Measurements from ENCODE around the gene AHRR.

Gene AHRR

DNA sequence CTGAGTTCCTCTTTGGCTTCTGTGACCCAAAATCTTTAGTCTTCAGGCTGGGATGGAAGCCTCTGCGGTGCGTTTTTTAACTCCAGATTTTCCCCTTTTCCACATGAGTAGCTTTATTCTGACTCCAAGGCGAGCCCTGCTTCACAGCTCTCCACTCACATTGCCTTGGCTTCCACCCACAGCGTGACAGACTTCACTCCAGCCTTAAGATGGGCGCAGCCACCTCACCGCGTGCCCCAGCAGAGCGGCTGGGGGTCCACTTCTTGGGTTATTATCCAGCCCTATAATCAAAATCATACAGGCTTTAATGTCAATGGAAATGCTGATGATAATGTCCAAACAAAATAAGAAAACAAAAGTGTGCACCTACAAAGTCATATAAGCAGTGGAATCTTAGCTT is 122.7 kb downstream of the AHRR start:
- FAIRE-seq (no peak), DNase-seq (ENCODE audit: insufficient read length, low spot score) (no peak)
- TF ChIP-seq CTCF (IDR thresholded peaks at IDR 0.05; ENCODE audit: insufficient read depth, missing control alignments) = no peak

DNA sequence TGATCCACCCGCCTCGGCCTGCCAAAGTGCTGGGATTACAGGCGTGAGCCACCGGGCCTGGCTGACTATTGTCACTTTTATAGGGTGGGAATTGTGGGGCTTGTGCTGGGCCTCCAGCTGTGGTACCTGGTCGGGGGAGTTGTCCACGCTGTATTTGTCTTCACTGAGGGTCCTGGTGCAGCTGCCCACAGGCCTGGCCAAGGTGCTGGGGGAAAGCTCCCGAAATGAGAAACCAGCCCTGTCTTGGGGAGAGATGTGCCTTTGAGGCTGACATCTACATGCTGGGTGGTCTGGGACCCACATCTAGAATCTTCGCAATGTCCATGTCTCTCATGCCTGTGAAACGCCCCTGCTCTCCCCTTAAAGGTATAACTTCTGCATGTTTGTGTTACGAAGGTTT is 124.1 kb downstream of the AHRR start:
- DNase-seq (ENCODE audit: insufficient read length, low spot score) = no peak
- FAIRE-seq = no peak
- TF ChIP-seq CTCF (IDR thresholded peaks at IDR 0.05; ENCODE audit: insufficient read depth, missing control alignments) = no peak

DNA sequence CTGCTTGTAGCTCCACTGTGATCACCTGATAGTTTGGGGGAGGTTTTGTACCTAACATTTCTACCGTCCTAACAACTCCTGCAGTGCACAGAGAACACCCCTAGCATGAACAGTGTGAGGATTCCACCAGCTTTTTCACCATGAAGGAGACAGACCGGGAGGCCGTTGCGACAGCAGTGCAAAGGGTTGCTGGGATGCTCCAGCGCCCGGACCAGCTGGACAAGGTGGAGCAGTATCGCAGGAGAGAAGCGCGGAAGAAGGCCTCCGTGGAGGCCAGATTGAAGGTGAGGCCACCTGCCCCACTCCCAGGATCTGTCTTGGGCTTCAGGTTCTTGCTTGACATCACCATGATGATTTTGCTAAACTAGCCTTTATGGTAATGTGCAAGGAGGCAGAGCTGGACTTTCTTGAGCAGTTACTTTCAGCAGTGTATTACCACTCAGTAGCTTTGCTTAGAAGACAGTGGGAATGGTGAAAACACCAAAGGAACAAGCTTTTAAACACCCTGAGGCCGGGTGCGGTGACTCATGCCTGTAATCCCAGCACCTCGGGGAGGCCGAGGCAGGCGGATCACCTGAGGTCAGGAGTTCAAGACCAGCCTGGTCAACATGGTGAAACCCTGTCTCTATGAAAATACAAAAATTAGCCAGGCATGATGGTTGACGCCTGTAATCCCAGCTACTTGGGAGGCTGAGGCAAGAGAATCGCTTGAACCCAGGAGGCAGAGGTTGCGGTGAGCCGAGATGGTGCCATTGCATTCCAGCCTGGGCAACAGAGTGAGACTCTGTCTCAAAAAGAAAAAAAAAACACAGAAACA is 124.8 kb downstream of the AHRR start:
- TF ChIP-seq CTCF (IDR thresholded peaks at IDR 0.05; ENCODE audit: insufficient read depth, missing control alignments) = no peak
- FAIRE-seq (no peak), DNase-seq (ENCODE audit: insufficient read length, low spot score) (no peak)

DNA sequence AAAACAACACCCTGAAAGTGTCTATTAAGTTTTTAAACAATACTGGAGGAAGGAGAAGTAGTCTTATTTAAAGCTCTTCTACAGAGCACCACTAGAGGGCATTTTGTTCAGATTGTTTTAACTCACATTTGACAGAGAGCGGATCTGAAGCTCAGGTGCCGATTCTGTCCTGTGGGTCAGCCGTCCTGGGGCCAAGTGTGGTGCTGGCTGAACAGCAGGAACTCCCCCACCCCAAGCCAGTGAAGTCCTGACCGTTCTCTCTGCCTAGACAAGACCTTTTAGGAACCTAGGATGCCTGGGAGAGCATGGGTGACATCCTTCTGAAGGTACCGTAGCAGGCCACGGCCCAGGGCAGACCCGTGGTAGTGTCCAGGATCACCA is 125.4 kb downstream of the AHRR start:
- TF ChIP-seq CTCF (IDR thresholded peaks at IDR 0.05; ENCODE audit: insufficient read depth, missing control alignments) = peak; percentile 41
- DNase-seq (ENCODE audit: insufficient read length, low spot score) (peak; percentile 70), FAIRE-seq (no peak)

DNA sequence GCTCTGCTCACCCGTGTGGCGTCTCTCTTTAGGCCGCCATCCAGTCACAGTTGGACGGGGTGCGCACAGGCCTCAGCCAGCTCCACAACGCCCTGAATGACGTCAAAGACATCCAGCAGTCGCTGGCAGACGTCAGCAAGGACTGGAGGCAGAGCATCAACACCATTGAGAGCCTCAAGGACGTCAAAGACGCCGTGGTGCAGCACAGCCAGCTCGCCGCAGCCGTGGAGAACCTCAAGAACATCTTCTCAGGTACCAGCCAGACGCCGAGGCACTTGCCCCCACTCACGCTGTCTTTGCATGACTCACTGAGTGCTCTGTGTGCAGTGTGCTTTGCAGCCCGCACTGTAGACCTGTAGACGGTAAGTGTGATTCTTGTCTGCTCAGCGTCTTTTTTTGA is 126.0 kb downstream of the AHRR start:
- no peak for TF ChIP-seq CTCF (IDR thresholded peaks at IDR 0.05; ENCODE audit: insufficient read depth, missing control alignments)
- no peak for FAIRE-seq

GRCh38 chr5:448061-448765 is 126.7 kb downstream of the AHRR start:
- FAIRE-seq (no peak), DNase-seq (ENCODE audit: insufficient read length, low spot score) (no peak)
- TF ChIP-seq CTCF (IDR thresholded peaks at IDR 0.05; ENCODE audit: insufficient read depth, missing control alignments) = no peak

More for the DNA sequence above, 126.0 kb downstream of the AHRR start:
- DNase-seq (ENCODE audit: insufficient read length, low spot score) = no peak

GRCh38 chr5:448766-449090 is 127.2 kb downstream of the AHRR start:
- no peak for TF ChIP-seq CTCF (IDR thresholded peaks at IDR 0.05; ENCODE audit: insufficient read depth, missing control alignments)
- DNase-seq (ENCODE audit: insufficient read length, low spot score) (no peak), FAIRE-seq (no peak)
